Activated naive CD4-positive, alpha-beta T cell treated with anti-CD3 and anti-CD28 coated beads, Interleukin-2, amount 50 U/mL, for 72 hours (primary cell): ENCODE results near the gene CDRT15. TPM values are rescaled to one million over a fixed set of nuclear protein-coding genes. Genes with fewer than 3 reads are reported as not detected.
"Not testable (repeated sequence)": the region's sequence is repeated elsewhere in the genome, so short reads cannot be mapped to it uniquely, and the experiment has no call there.

Source experiments
- ATAC-seq, 2 donors: fragments of 150-1000 bp; cut with Tn5 transposase; 2 replicates each; pipeline ENCODE4 v1.10.0; 2021; ENCODE audit warnings: mild to moderate bottlenecking in 2 of 2, moderate library complexity in 2 of 2
- DNase-seq, 2 donors: peaks; one replicate each; pipeline ENCODE4 v3.0.0; 2021 to 2022; ENCODE audit warnings: low spot score in 2 of 2
- H3K27ac Mint-ChIP-seq, 2 donors: one replicate each; pipeline ENCODE4 v1.8.0; 2022; ENCODE audit warnings: mild to moderate bottlenecking in 2 of 2, mixed read lengths in 2 of 2
- H3K36me3 Mint-ChIP-seq, 2 donors: one replicate each; pipeline ENCODE4 v1.8.0; 2022; ENCODE audit warnings: mixed read lengths in 2 of 2
- H3K9me3 Mint-ChIP-seq, 2 donors: one replicate each; pipeline ENCODE4 v1.8.0; 2022; ENCODE audit warnings: mixed read lengths in 2 of 2
- total RNA-seq, 2 donors: library from RNA; stranded (reverse); gene quantifications; one replicate each; pipeline ENCODE4 v1.2.3, GENCODE V29; 2022

The CDRT15 gene
- not detected for total RNA-seq

GRCh38 chr17:14236762-14237161 is at the start of gene CDRT15:
Gene CDRT15 (minus strand): TSS chr17:14236862. CDS start chr17:14236833, 29 bp downstream.
- not testable (repeated sequence) for H3K27ac Mint-ChIP-seq, DNase-seq, H3K36me3 Mint-ChIP-seq, ATAC-seq, H3K9me3 Mint-ChIP-seq

DNA sequence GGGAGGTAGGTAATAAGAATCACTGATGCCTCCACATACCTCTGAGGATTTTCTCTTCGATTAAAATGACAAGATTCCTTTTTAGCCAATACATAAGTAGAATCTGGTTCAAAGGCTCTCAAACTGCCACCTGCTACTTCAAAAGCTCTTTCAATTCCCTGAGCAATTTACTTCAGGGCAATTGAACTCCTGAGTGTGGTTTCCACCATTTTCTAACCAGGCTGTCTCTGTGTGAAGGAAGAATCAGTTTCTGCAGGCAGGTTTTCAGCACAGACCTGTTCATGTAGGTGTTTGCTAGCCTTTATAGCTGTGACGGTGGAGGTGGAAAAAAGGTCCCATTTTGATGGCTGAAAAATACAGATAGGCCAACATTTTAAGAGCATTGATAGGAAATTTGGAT is 46.1 kb upstream of the CDRT15 start:
- Mint-ChIP-seq H3K9me3 (no peaks in the 10 kb centered on the region), H3K27ac (no peak overlapping the region), H3K36me3 (no peaks in the 10 kb centered on the region)
- no peak for DNase-seq
- ATAC-seq, result no peak

DNA sequence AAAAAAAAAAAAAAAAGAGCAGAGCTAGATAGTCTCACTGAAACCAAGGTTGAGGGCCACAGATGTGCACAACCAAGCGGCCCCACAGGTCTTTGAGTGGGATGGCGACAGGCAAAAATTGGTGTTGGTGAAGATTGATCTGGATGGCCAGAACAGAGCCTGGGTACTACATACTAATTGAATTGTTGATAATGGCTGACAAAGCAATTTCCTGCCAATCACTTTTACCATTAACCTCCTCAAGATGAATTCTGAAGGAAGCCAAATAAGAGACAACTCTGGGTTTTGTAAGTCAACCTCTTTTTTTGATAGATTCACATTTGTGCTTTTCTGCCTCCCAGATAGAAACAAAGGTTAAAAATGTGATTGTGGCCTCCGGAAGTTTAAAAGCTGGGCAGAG is 44.9 kb upstream of the CDRT15 start:
- no peaks in the 10 kb centered on the region for H3K36me3 Mint-ChIP-seq
- no peak overlapping the region for H3K27ac Mint-ChIP-seq
- no peaks in the 10 kb centered on the region for H3K9me3 Mint-ChIP-seq
- no peak for DNase-seq
- no peak for ATAC-seq

GRCh38 chr17:14276535-14277250 is 40.0 kb upstream of the CDRT15 start:
- DNase-seq, result no peak
- no peak for ATAC-seq
- Mint-ChIP-seq H3K9me3 (peaks cover 7 to 14% of the 10 kb centered on the region in 2 donors), H3K27ac (no peak overlapping the region), H3K36me3 (peaks cover 5 to 8% of the 10 kb centered on the region in 2 donors)

GRCh38 chr17:14270508-14270907 is 33.8 kb upstream of the CDRT15 start:
- Mint-ChIP-seq H3K9me3 (peaks cover 0 to 6% of the 10 kb centered on the region in 2 donors), H3K36me3 (peaks cover under 1 to 2% of the 10 kb centered on the region in 2 donors), H3K27ac (no peak overlapping the region)
- ATAC-seq (no peak), DNase-seq (no peak)

DNA sequence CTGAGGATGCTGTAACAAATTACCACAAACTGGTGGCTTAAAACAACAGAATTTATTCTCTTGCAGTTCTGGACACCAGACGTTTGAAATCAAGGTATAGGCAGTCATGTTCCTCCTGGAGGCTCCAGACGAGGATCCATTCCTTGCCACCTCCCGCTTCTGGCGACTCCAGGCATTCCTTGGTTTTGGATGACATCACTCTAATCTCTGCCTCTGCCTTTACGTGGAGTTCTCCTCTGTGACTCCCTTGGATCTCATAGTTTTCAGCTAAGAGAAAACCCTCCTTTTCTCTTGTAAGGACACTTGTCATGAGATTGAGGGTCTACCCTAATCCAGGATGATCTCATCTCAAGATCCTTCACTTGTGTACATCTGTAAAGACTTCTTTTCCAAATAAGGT is 32.8 kb upstream of the CDRT15 start:
- no peak overlapping the region for H3K27ac Mint-ChIP-seq
- H3K36me3 Mint-ChIP-seq, result no peaks in the 10 kb centered on the region
- no peak for DNase-seq
- ATAC-seq, result no peak
- H3K9me3 Mint-ChIP-seq, result peaks cover 0 to 6% of the 10 kb centered on the region in 2 donors

- no peaks in the 10 kb centered on the region for H3K36me3 Mint-ChIP-seq
- ATAC-seq, result peak in 1 of 2 donors; percentile 31
Observed at GRCh38 chr17:14268264-14268663, 31.6 kb upstream of the CDRT15 start.

DNA sequence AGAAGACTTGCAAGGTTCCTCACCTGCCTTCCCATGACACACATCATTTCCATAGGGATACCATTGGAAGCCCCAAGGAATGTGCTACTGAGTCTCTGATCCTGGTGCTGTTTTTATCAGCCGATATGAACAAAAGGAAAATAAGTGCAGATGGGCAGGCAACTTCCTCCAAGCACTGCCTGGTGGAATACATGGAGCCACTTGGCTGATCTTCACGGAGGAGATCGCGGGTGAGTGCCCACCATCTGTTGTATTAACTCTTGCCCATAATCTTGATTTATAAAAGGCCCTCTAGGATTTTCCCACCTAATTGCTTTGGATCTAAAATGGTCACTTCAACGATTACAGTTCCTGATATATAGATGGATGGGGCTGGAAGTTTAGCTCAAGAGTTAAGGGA is 24.7 kb upstream of the CDRT15 start:
- Mint-ChIP-seq H3K27ac (no peak overlapping the region), H3K9me3 (no peaks in the 10 kb centered on the region), H3K36me3 (no peaks in the 10 kb centered on the region)
- no peak for ATAC-seq
- no peak for DNase-seq

More at GRCh38 chr17:14268264-14268663, 31.6 kb upstream of the CDRT15 start:
- DNase-seq, result no peak
- H3K27ac Mint-ChIP-seq, result no peak overlapping the region
- H3K9me3 Mint-ChIP-seq, result peaks cover 0 to 6% of the 10 kb centered on the region in 2 donors

DNA sequence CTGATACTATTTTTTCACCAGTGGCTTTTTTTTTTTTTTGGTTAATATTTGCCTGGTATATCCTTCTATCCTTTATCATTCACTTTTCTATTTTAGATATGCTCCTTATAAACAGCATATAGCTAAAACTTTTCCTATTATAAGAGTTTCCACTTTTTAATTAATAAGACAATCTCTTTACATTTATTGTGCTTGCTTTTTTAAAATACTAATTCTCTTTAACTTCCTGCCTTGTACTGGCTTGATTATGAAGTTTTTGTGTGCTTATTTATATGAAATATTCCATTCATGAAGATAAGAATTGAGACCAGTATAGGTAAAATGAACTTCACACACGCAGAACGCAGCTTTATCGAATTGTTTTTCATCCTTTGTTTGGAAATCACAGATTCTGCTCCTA is 9.0 kb upstream of the CDRT15 start:
- Mint-ChIP-seq H3K9me3 (no peaks in the 10 kb centered on the region), H3K36me3 (no peaks in the 10 kb centered on the region), H3K27ac (no peak overlapping the region)
- ATAC-seq (no peak), DNase-seq (no peak)

DNA sequence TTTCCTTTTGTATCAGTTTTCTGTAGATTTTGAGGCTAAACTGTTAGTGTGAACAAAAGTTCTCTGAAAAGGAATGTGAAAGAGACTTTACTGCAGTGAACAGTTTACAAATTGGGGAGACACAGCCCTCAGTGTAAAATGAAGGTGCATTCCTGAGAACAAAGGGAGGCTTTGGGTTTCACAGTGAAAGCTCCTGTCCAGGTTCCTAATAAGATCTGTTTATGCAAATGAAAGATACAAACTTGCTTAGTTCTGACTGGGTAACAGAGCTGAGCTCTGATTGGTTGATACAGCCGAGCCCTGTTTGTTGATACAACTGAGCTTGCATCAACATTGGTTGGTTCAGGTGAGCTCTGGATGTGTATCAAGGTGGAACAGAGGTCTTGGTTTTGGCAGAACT is 8.3 kb upstream of the CDRT15 start:
- H3K9me3 Mint-ChIP-seq, result no peaks in the 10 kb centered on the region
- DNase-seq (no peak), ATAC-seq (no peak)
- H3K27ac Mint-ChIP-seq, result no peak overlapping the region
- no peaks in the 10 kb centered on the region for H3K36me3 Mint-ChIP-seq

DNA sequence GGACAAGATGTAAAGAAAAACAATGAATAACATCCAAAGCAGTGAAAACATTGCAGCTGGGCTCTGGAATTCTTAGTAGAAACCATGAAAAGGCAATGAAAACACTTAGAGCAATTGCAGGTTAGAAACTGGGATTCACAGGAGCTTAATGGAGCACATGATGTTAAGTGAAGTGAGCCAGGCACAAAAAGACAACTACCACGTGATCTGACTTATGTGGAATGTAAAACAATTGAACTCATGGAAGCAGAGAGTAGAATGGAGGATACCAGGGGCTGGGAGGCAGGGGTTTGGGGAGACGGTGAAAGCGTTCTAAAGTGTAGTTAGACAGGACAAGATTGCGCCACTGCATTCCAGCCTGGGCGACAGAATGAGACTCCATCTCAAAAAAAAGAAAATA is 2.6 kb upstream of the CDRT15 start:
- not testable (repeated sequence) for H3K27ac Mint-ChIP-seq, H3K36me3 Mint-ChIP-seq, ATAC-seq, H3K9me3 Mint-ChIP-seq, DNase-seq

DNA sequence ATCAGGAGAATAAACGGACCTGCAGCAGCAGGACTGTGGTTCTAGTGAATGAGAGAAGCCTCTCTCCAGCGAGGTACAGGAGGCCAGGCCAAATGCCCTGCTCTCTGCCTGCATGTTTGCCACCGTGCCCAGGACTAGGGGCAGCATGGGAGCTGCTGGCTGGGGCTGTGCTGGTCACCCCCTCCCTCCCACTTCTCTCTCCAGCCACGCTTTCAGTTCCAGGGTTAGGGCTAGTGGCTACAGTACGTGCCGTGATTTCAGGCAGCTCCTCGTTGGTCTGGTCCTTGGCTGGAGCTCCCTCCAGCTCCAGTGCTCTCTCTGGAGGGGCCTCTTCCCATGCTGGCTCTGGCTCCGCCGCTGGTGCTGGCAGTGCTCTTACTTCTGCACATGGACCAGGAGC is 630 bp downstream of the CDRT15 start:
- DNase-seq, ATAC-seq, H3K36me3 Mint-ChIP-seq, H3K27ac Mint-ChIP-seq, H3K9me3 Mint-ChIP-seq: not testable (repeated sequence)

GRCh38 chr17:14235047-14235446 is 1.6 kb downstream of the CDRT15 start:
- H3K27ac Mint-ChIP-seq, ATAC-seq, H3K9me3 Mint-ChIP-seq, H3K36me3 Mint-ChIP-seq, DNase-seq: not testable (repeated sequence)

DNA sequence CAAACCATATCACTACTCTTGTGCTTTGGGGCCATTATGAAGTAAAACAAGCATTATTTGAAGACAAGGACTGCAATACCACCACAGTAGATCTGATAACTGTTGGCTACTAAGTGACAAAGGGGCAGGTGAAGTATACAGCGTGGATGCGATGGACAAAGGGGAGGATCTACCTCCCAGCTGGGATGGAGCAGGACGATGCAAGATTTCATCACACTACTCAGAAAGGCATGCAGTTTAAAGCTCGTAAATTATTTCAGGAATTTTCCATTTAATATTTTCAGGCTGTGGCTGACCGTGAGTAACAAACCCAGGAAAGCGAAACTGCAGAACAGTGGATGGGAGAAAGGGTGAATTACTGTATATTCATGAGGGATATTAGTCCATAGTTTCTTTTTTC is 5.5 kb downstream of the CDRT15 start:
- not testable (repeated sequence) for DNase-seq, H3K9me3 Mint-ChIP-seq, ATAC-seq, H3K27ac Mint-ChIP-seq, H3K36me3 Mint-ChIP-seq

DNA sequence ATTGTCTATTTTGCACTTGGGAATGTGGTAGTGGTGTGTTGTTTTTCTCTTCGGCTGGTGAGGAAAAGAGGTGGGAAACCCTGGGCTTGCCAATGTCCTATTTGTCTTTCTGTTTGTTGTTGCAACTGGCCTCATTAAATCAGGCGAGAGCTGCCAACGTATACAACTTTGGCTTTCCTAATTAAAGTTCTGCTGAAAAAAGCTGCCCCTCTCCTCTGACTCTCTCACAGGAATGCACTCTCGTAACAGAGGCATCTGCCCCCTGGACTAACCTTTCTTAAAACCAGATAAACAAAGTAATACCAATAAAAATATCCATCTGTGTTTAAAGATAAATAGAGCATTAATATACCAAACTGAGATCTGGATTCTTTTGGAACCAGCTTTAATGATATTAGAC is 7.8 kb downstream of the CDRT15 start:
- no peak for DNase-seq
- no peak for ATAC-seq
- no peaks in the 10 kb centered on the region for H3K36me3 Mint-ChIP-seq
- no peak overlapping the region for H3K27ac Mint-ChIP-seq
- no peaks in the 10 kb centered on the region for H3K9me3 Mint-ChIP-seq

DNA sequence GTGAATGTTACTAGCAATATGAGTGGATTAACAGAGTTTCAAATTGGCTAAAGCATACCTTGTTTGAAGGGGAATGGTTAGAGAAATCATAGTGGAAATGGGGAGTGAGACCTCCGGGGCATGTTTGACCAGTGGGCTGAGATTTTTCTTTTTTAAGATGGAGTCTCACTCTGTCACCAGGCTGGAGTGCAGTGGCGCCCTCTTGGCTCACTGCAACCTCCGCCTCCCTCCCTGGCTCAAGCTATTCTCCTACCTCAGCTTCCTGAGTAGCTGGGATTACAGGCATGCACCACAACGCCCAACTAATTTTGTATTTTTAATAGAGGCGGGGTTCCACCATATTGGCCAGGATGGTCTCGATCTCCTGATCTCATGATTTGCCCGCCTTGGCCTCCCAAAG is 9.6 kb downstream of the CDRT15 start:
- no peak for ATAC-seq
- Mint-ChIP-seq H3K27ac (no peak overlapping the region), H3K36me3 (no peaks in the 10 kb centered on the region)

DNA sequence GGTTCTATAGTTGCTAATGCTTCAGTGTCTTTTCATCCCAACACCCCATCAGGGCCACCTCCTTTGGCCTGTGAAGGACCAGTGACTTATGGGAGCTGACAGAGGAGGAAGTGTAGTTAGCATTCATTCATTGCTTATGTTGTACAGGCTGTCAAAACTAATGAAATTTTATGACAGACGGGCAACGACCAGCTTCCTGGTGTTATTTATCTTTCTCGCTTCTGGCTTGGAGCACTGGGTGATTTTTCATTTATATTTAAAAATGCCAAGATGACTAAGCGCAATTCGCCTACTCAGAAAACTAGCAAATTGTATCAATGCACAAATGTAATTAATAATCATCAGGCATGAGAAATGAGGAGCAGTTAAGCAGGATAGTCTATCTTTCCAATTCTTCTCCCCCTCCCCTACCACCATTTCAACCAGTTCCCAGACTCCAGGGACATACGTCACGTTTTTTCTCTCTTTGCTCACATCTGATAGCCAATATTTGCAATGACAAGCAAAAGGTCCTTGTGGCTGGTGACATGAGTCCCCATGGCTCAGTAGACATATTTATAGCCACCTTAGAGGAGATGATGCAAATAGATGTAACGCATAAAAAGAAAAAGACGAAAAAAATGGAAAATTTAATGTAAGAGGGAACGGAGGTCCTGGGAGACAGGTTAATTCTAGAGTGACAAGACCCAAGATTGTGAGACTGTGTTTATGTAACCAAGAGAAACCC is 11.2 kb downstream of the CDRT15 start:
- no peak for ATAC-seq
- no peaks in the 10 kb centered on the region for H3K9me3 Mint-ChIP-seq
- H3K36me3 Mint-ChIP-seq, result no peaks in the 10 kb centered on the region
- no peak for DNase-seq
- no peak overlapping the region for H3K27ac Mint-ChIP-seq

More for the DNA sequence above, 9.6 kb downstream of the CDRT15 start:
- DNase-seq, result no peak
- no peaks in the 10 kb centered on the region for H3K9me3 Mint-ChIP-seq

DNA sequence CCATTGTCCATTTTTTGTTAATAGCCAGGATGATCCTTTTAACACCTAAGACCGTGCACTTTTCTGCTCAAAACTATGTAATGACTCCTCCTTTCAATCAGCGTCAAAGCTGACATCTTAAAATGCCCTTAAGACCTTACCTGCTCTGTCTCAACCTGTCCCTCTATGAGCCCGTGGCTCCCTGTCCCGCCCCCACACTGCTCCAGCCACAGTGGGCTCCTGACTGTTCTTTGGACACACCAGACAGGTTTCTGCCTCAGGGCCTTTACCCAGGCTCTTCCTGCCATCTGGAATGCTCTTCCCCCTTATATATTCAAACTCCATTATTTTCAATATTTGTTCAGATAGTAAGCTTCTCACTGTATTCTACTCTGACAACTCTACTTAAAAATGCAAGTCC is 14.1 kb downstream of the CDRT15 start:
- H3K36me3 Mint-ChIP-seq, result no peaks in the 10 kb centered on the region
- DNase-seq (no peak), ATAC-seq (no peak)
- no peak overlapping the region for H3K27ac Mint-ChIP-seq
- H3K9me3 Mint-ChIP-seq, result no peaks in the 10 kb centered on the region
